HG03565 (cell line): ENCODE measurements around the gene SIL1.
"Not testable (repeated sequence)": the region's sequence is repeated elsewhere in the genome, so short reads cannot be mapped to it uniquely, and the experiment has no call there.

Source experiments
- ATAC-seq: cut with Tn5 transposase; IDR thresholded peaks from one replicate; pipeline ENCODE4 v1.9.1; 2021; ENCODE audit warnings: mild to moderate bottlenecking, moderate library complexity; ENCODE audit not compliant: unreplicated experiment

SIL1 gene

GRCh38 chr5:139197710-139198669 lies at the start of gene SIL1:
Gene SIL1, minus strand, starts transcription at chr5:139198368. Its CDS starts 70,525 bp downstream, at chr5:139127843.
- peak; percentile 93 for ATAC-seq

- no peak for ATAC-seq
These were observed 48.2 kb upstream of the SIL1 start for GRCh38 chr5:139246394-139246793.

GRCh38 chr5:139245637-139246339 lies 47.6 kb upstream of the SIL1 start:
- ATAC-seq = no peak

- ATAC-seq = no peak
These were observed 45.3 kb upstream of the SIL1 start for GRCh38 chr5:139243425-139243970.

GRCh38 chr5:139241139-139241538 lies 43.0 kb upstream of the SIL1 start:
- no peak for ATAC-seq

- ATAC-seq = no peak
These were observed 38.3 kb upstream of the SIL1 start for GRCh38 chr5:139236479-139236878.

- no peak for ATAC-seq
These were observed 34.1 kb upstream of the SIL1 start for GRCh38 chr5:139232147-139232724.

- ATAC-seq = no peak
These were observed 30.1 kb upstream of the SIL1 start for GRCh38 chr5:139228201-139228803.

- no peak for ATAC-seq
These were observed 28.0 kb upstream of the SIL1 start for GRCh38 chr5:139226131-139226530.

- no peak for ATAC-seq
These were observed 25.3 kb upstream of the SIL1 start for GRCh38 chr5:139223481-139223880.

GRCh38 chr5:139222346-139222745 lies 24.2 kb upstream of the SIL1 start:
- ATAC-seq = no peak

GRCh38 chr5:139218038-139218437 lies 19.9 kb upstream of the SIL1 start:
- not testable (repeated sequence) for ATAC-seq

- no peak for ATAC-seq
These were observed 17.2 kb upstream of the SIL1 start for GRCh38 chr5:139215107-139215975.

- no peak for ATAC-seq
These were observed 16.5 kb upstream of the SIL1 start for GRCh38 chr5:139214646-139215045.

- no peak for ATAC-seq
These were observed 14.7 kb upstream of the SIL1 start for GRCh38 chr5:139212906-139213305.

- ATAC-seq = no peak
These were observed 14.3 kb upstream of the SIL1 start for GRCh38 chr5:139212486-139212885.

- ATAC-seq = no peak
These were observed 12.4 kb upstream of the SIL1 start for GRCh38 chr5:139210585-139210984.

- no peak for ATAC-seq
These were observed 9.3 kb upstream of the SIL1 start for GRCh38 chr5:139207297-139208000.

GRCh38 chr5:139205586-139205985 lies 7.4 kb upstream of the SIL1 start:
- ATAC-seq = no peak
